SH-SY5Y (cell line): ENCODE measurements around the gene ECE1.

Source experiments
- GATA2 ChIP-seq: IDR thresholded peaks from 2 replicates; pipeline ENCODE4 v1.6.1; 2011; ENCODE audit warnings: mild to moderate bottlenecking, low read depth, low read length
- GATA3 ChIP-seq: IDR thresholded peaks from 2 replicates; pipeline ENCODE4 v1.6.1; 2011; ENCODE audit warnings: low read depth, mild to moderate bottlenecking, low read length, moderate library complexity

- no peak for TF ChIP-seq GATA2
- no peak for TF ChIP-seq GATA3
These were observed 51.0 kb downstream of the ECE1 start for GRCh38 chr1:21239221-21239620.
